Measurements from ENCODE around the gene CDKN1A.

CDKN1A gene

DNA sequence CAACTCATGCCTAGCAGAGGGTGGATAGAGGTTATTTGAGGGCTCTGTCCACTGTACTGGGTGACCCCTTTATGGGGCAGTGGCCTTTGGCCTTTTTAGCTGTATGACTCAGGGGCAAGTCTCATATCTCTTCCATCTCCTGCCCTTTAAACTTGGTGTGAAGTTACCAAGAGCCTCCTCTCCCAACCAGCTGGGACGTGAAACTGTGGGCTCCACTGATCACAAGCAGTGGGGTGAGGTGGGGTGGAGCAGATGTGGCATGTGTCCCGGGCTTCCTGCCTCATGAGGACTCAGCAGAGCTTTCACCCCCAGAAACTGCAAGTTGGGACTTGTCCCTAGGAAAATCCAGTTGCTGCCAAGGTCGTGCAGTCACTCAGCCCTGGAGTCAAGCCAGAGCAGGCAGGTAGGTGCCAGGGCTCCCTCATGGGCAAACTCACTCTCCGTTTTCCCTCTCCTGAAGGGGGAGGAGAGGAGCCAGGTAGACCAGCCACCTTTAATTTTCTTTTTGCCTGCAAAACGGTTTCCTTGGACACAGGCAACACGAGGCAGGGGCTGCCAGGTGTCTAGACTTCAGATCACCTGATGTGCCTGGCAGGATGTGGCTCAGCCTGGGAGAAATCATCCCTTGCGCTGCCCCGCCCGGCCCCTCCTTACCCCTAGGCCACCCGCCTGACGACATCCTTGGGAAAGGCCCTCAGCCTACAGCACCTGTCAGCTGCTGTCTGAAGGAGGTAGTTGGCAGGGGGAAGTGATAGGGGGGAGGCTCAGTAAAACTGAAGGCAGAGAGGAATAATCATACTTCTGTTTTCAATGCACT, 4.0 kb downstream of the CDKN1A start:
- Histone ChIP-seq H3K27ac (no peak overlapping the region), H3K36me3 (ENCODE audit: insufficient read depth) (no peaks in the 10 kb centered on the region), H2AFZ (ENCODE audit: low read depth) (no peak overlapping the region), H3K4me2 (no peak overlapping the region), H3K4me1 (ENCODE audit: low read depth, poor library complexity, severe bottlenecking) (peaks cover 16% of the 10 kb centered on the region), H3K79me2 (ENCODE audit: insufficient read depth, low read depth) (no peaks in the 10 kb centered on the region), H3K4me3 (IDR thresholded peaks at IDR 0.05; ENCODE audit: insufficient read depth, low read depth, low read length) (no peak overlapping the region), H3K27me3 (ENCODE audit: insufficient read depth, low read depth) (peaks cover 33% of the 10 kb centered on the region), H4K20me1 (ENCODE audit: insufficient read depth) (no peaks in the 10 kb centered on the region), H3K9ac (no peak overlapping the region)
- TF ChIP-seq, protein P1, sequence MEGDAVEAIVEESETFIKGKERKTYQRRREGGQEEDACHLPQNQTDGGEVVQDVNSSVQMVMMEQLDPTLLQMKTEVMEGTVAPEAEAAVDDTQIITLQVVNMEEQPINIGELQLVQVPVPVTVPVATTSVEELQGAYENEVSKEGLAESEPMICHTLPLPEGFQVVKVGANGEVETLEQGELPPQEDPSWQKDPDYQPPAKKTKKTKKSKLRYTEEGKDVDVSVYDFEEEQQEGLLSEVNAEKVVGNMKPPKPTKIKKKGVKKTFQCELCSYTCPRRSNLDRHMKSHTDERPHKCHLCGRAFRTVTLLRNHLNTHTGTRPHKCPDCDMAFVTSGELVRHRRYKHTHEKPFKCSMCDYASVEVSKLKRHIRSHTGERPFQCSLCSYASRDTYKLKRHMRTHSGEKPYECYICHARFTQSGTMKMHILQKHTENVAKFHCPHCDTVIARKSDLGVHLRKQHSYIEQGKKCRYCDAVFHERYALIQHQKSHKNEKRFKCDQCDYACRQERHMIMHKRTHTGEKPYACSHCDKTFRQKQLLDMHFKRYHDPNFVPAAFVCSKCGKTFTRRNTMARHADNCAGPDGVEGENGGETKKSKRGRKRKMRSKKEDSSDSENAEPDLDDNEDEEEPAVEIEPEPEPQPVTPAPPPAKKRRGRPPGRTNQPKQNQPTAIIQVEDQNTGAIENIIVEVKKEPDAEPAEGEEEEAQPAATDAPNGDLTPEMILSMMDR (conservative IDR thresholded peaks at IDR 0.05; ENCODE audit: low read depth, low read length) = no peak

DNA sequence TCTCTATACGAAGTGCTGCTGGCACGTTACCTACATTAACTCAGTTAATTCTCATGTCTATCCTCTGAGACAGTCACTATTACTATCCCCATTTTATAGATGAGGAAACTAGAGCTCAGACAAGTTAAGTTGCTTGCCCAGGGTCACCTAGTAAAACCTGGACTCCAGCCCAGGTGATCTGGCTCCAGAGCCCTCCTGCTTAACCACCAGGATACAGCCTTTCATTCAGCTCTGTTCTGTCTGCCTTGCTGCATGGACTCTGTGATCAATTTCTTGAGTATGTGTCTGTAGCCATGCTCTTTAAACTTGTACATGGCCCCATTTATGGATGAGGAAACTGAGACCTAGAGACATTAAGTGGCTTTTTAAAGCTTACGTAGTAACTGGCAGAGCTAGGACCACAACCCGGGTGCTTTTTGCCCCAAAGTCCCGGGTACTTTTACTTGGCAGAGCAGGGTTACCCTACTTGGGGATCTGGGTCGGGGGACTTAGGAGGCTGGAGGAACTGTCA, 4.7 kb downstream of the CDKN1A start:
- H4K20me1 ChIP-seq (ENCODE audit: insufficient read depth) = no peaks in the 10 kb centered on the region
- no peaks in the 10 kb centered on the region for H3K79me2 ChIP-seq (ENCODE audit: insufficient read depth, low read depth)
- no peak overlapping the region for H3K27ac ChIP-seq
- TF ChIP-seq, protein P1 (conservative IDR thresholded peaks at IDR 0.05; ENCODE audit: low read depth, low read length) = no peak
- no peak overlapping the region for H2AFZ ChIP-seq (ENCODE audit: low read depth)
- no peak overlapping the region for H3K9ac ChIP-seq
- peaks cover 26% of the 10 kb centered on the region for H3K27me3 ChIP-seq (ENCODE audit: insufficient read depth, low read depth)
- peaks cover 16% of the 10 kb centered on the region for H3K4me1 ChIP-seq (ENCODE audit: low read depth, poor library complexity, severe bottlenecking)
- H3K4me2 ChIP-seq = no peak overlapping the region
- H3K4me3 ChIP-seq (IDR thresholded peaks at IDR 0.05; ENCODE audit: insufficient read depth, low read depth, low read length) = no peak overlapping the region
- H3K36me3 ChIP-seq (ENCODE audit: insufficient read depth) = no peaks in the 10 kb centered on the region

DNA sequence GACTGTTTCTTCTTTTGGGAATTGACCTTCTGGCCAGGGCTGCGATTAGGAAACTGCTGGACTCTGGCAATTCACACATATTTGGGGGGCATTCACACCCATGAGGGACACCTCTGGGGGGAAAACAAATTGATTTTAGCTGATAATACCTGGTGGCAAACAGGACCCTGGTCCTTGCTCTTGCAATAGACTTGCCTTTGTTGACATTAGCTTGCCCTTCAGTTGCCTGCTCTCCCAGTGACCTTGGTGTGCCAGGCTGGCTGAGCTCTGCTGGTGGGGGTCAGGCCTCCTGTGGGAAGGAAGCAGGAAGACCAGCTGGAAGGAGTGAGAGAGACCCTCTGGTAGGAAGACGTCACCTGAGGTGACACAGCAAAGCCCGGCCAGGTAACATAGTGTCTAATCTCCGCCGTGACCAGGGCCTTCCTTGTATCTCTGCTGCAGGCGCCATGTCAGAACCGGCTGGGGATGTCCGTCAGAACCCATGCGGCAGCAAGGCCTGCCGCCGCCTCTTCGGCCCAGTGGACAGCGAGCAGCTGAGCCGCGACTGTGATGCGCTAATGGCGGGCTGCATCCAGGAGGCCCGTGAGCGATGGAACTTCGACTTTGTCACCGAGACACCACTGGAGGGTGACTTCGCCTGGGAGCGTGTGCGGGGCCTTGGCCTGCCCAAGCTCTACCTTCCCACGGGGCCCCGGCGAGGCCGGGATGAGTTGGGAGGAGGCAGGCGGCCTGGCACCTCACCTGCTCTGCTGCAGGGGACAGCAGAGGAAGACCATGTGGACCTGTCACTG, 5.3 kb downstream of the CDKN1A start:
- Histone ChIP-seq H3K4me2 (no peak overlapping the region), H3K36me3 (ENCODE audit: insufficient read depth) (no peaks in the 10 kb centered on the region), H3K9ac (no peak overlapping the region)

DNA sequence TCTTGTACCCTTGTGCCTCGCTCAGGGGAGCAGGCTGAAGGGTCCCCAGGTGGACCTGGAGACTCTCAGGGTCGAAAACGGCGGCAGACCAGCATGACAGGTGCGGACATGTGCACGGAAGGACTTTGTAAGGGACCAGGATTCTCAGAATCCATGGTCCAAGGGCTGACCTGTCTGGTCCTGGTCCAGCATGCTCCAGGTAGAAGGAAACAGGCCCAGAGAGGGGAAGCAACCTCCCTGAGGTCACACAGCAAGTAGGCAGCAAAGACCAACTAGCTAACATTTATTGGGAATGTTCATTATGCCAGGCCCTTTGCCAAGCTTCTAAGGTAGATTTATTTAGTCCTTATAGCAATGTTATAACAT, 5.9 kb downstream of the CDKN1A start:
- Histone ChIP-seq H3K27me3 (ENCODE audit: insufficient read depth, low read depth) (peaks cover 16% of the 10 kb centered on the region), H3K36me3 (ENCODE audit: insufficient read depth) (no peaks in the 10 kb centered on the region), H4K20me1 (ENCODE audit: insufficient read depth) (no peaks in the 10 kb centered on the region), H2AFZ (ENCODE audit: low read depth) (no peak overlapping the region), H3K4me2 (no peak overlapping the region), H3K27ac (no peak overlapping the region), H3K9ac (no peak overlapping the region), H3K79me2 (ENCODE audit: insufficient read depth, low read depth) (no peaks in the 10 kb centered on the region), H3K4me1 (ENCODE audit: low read depth, poor library complexity, severe bottlenecking) (peaks cover 16% of the 10 kb centered on the region), H3K4me3 (IDR thresholded peaks at IDR 0.05; ENCODE audit: insufficient read depth, low read depth, low read length) (no peak overlapping the region)
- TF ChIP-seq, protein P1 (conservative IDR thresholded peaks at IDR 0.05; ENCODE audit: low read depth, low read length) = no peak

More for the DNA sequence above, 5.3 kb downstream of the CDKN1A start:
- Histone ChIP-seq H3K27me3 (ENCODE audit: insufficient read depth, low read depth) (peaks cover 22% of the 10 kb centered on the region), H3K4me3 (IDR thresholded peaks at IDR 0.05; ENCODE audit: insufficient read depth, low read depth, low read length) (no peak overlapping the region), H3K27ac (no peak overlapping the region), H4K20me1 (ENCODE audit: insufficient read depth) (no peaks in the 10 kb centered on the region), H3K4me1 (ENCODE audit: low read depth, poor library complexity, severe bottlenecking) (peaks cover 16% of the 10 kb centered on the region), H2AFZ (ENCODE audit: low read depth) (no peak overlapping the region), H3K79me2 (ENCODE audit: insufficient read depth, low read depth) (no peaks in the 10 kb centered on the region)
- TF ChIP-seq, protein P1 (conservative IDR thresholded peaks at IDR 0.05; ENCODE audit: low read depth, low read length) = no peak
